Body of pancreas (tissue), 4 donors: ENCODE data around the gene CTSD.

Experiments used
- POLR2A ChIP-seq, 3 donors: fragments of 450-650 bp; IDR thresholded peaks; one replicate each; pipeline ENCODE4 v1.6.1; 2016; ENCODE audit warnings: antibody characterized with exemption in 3 of 3, mild to moderate bottlenecking in 2 of 3
- TF ChIP-seq, protein P1 (sequence below), 7 experiments: fragments of 450-650 bp in 4 of 7; fragments of 200-600 bp in 3 of 7; sonication (generic) in 3 of 7; IDR thresholded peaks; one replicate each; pipeline ENCODE4 v1.5.1; 2016 to 2019; ENCODE audit warnings: antibody characterized with exemption in 7 of 7

DNA sequence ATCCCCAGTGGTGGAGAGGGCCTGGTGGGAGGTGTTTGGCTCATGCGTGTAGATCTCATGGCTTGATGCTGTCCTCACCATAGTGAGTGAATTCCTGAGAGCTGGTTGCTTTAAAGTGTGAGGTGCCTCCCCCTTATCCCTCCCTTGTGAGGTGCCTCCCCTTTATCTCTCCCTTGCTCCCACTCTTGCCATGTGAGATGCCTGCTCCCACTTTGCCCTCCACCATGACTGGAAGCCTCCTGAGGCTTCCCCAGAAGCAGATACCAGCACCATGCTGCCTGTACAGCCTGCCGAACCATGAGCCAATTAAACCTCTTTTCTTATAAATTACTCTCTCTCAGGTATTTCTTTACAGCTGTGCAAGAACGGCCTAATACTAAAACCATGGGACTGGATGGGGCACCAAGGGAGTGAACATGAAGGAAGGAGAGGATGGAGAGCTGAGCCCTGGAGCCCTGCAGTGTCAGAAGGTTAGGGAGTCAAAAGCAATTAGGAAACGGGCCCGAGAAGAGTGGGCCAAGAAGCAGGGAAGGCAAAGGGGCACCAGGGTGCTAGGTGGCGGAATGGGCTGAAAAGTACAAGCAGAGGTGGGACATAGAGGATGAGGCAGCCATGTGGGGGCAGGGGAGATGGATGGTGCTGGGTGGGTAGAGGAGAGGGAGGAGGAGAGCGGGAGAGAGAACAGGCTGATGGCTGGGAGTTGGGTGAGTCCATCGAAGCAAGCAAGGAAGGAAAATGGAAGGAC, 22.8 kb downstream of the CTSD start:
- TF ChIP-seq, protein P1, sequence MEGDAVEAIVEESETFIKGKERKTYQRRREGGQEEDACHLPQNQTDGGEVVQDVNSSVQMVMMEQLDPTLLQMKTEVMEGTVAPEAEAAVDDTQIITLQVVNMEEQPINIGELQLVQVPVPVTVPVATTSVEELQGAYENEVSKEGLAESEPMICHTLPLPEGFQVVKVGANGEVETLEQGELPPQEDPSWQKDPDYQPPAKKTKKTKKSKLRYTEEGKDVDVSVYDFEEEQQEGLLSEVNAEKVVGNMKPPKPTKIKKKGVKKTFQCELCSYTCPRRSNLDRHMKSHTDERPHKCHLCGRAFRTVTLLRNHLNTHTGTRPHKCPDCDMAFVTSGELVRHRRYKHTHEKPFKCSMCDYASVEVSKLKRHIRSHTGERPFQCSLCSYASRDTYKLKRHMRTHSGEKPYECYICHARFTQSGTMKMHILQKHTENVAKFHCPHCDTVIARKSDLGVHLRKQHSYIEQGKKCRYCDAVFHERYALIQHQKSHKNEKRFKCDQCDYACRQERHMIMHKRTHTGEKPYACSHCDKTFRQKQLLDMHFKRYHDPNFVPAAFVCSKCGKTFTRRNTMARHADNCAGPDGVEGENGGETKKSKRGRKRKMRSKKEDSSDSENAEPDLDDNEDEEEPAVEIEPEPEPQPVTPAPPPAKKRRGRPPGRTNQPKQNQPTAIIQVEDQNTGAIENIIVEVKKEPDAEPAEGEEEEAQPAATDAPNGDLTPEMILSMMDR (IDR thresholded peaks at IDR 0.05): no peak
- TF ChIP-seq POLR2A (IDR thresholded peaks at IDR 0.05): no peak
